Ureter (tissue), 1 donor: ENCODE results near the gene TJP2. TPM values are rescaled to one million over a fixed set of nuclear protein-coding genes. Genes with fewer than 3 reads are reported as not detected.

ENCODE experiments used
- DNase-seq: peaks from one replicate; pipeline ENCODE4 v3.0.0-alpha.2; 2020; ENCODE audit warnings: low spot score
- total RNA-seq: library from RNA; stranded (reverse); gene quantifications from one replicate; pipeline ENCODE4 v1.2.4, GENCODE V29; 2023
- donor health status: DM: yes; HTN: yes; CAD: no.

Gene TJP2
- total RNA-seq, 1 donor from 2014 or later: 197 TPM

- DNase-seq: no peak
Observed at GRCh38 chr9:69190863-69191181, 16.7 kb downstream of the TJP2 start.

- DNase-seq: no peak
Observed at GRCh38 chr9:69191231-69191630, 17.2 kb downstream of the TJP2 start.

- no peak for DNase-seq
Observed at GRCh38 chr9:69192214-69192613, 18.1 kb downstream of the TJP2 start.

GRCh38 chr9:69193685-69194032, 19.6 kb downstream of the TJP2 start:
- no peak for DNase-seq

- no peak for DNase-seq
Observed at GRCh38 chr9:69194702-69195418, 20.8 kb downstream of the TJP2 start.

GRCh38 chr9:69195668-69196067, 21.6 kb downstream of the TJP2 start:
- no peak for DNase-seq

- DNase-seq: no peak
Observed at GRCh38 chr9:69197687-69198086, 23.6 kb downstream of the TJP2 start.

GRCh38 chr9:69198521-69199220, 24.6 kb downstream of the TJP2 start:
- no peak for DNase-seq

GRCh38 chr9:69199769-69200470, 25.8 kb downstream of the TJP2 start:
- no peak for DNase-seq

GRCh38 chr9:69202556-69202955, 28.5 kb downstream of the TJP2 start:
- no peak for DNase-seq

GRCh38 chr9:69204326-69204725, 30.2 kb downstream of the TJP2 start:
- no peak for DNase-seq

- no peak for DNase-seq
Observed at GRCh38 chr9:69204849-69205248, 30.8 kb downstream of the TJP2 start.

- DNase-seq: no peak
Observed at GRCh38 chr9:69206047-69206446, 32.0 kb downstream of the TJP2 start.

GRCh38 chr9:69207503-69207902, 33.4 kb downstream of the TJP2 start:
- DNase-seq: no peak

- DNase-seq: no peak
Observed at GRCh38 chr9:69211424-69212036, 37.5 kb downstream of the TJP2 start.

- DNase-seq: no peak
Observed at GRCh38 chr9:69213647-69214046, 39.6 kb downstream of the TJP2 start.

- no peak for DNase-seq
Observed at GRCh38 chr9:69214939-69215338, 40.9 kb downstream of the TJP2 start.

GRCh38 chr9:69215774-69216485, 41.9 kb downstream of the TJP2 start:
- no peak for DNase-seq

GRCh38 chr9:69218166-69218565, 44.1 kb downstream of the TJP2 start:
- no peak for DNase-seq

GRCh38 chr9:69221036-69221435, 47.0 kb downstream of the TJP2 start:
- no peak for DNase-seq

- DNase-seq: no peak
Observed at GRCh38 chr9:69222970-69223369, 48.9 kb downstream of the TJP2 start.

- no peak for DNase-seq
Observed at GRCh38 chr9:69223605-69224004, 49.5 kb downstream of the TJP2 start.
